Smooth muscle cell (in vitro differentiated cells): ENCODE data around the gene MTERF4. TPM values are rescaled to one million over a fixed set of nuclear protein-coding genes. Genes with fewer than 3 reads are reported as not detected.

Experiments used
- DNase-seq: peaks from one replicate; lab custom pipeline; 2025; ENCODE audit not compliant: unreplicated experiment; lab: John Stamatoyannopoulos, UW
- H2AFZ ChIP-seq: fragments of 200-600 bp; sonication (generic); 2 replicates; pipeline ENCODE4 v1.6.0; 2016; ENCODE audit warnings: antibody characterized with exemption, low read depth, mild to moderate bottlenecking
- H3F3A ChIP-seq: fragments of 200-600 bp; sonication (generic); 2 replicates; pipeline ENCODE4 v1.6.0; 2017; ENCODE audit warnings: antibody characterized with exemption, low read depth
- H3K27ac ChIP-seq: fragments of 200-600 bp; sonication (generic); 2 replicates; pipeline ENCODE4 v1.5.1; 2016; ENCODE audit warnings: low read depth, mild to moderate bottlenecking
- H3K27me3 ChIP-seq: fragments of 200-600 bp; sonication (generic); 2 replicates; pipeline ENCODE4 v1.6.1; 2016; ENCODE audit warnings: low read depth, mild to moderate bottlenecking
- H3K36me3 ChIP-seq: fragments of 200-600 bp; sonication (generic); 2 replicates; pipeline ENCODE4 v1.5.1; 2016; ENCODE audit warnings: low read depth
- H3K4me1 ChIP-seq: fragments of 200-600 bp; sonication (generic); 2 replicates; pipeline ENCODE4 v1.5.1; 2016; ENCODE audit warnings: low read depth
- H3K4me2 ChIP-seq: fragments of 200-600 bp; sonication (generic); 2 replicates; pipeline ENCODE4 v1.6.0; 2016; ENCODE audit warnings: mild to moderate bottlenecking
- H3K4me3 ChIP-seq: fragments of 200-600 bp; sonication (generic); 2 replicates; pipeline ENCODE4 v1.5.1; 2016; ENCODE audit warnings: mild to moderate bottlenecking
- H3K79me2 ChIP-seq: fragments of 200-600 bp; sonication (generic); 2 replicates; pipeline ENCODE4 v1.6.0; 2016; ENCODE audit warnings: low read depth, mild to moderate bottlenecking
- H3K9ac ChIP-seq: fragments of 200-600 bp; sonication (generic); 2 replicates; pipeline ENCODE4 v1.6.0; 2016; ENCODE audit warnings: low read depth
- H3K9me3 ChIP-seq: fragments of 200-600 bp; sonication (generic); replicated peaks from 2 replicates; pipeline ENCODE4 v1.5.1; 2016; ENCODE audit warnings: low read depth
- H4K20me1 ChIP-seq: fragments of 200-600 bp; sonication (generic); 2 replicates; pipeline ENCODE4 v1.6.0; 2016; ENCODE audit warnings: low read depth
- WGBS: methylation state at CpG from one replicate; pipeline ENCODE4 v1.1.7; 2016; ENCODE audit warnings: low lambda C conversion rate; 5-methylcytosine and 5-hydroxymethylcytosine counted together
- polyA plus RNA-seq: library from polyadenylated mRNA; unstranded; fragments of >200 nt; fragmentation: Nextera tagmentation; extraction: Ambion mirVana; gene quantifications from 2 replicates; pipeline ENCODE4 v1.2.1, GENCODE V29; 2016
- total RNA-seq: library from RNA; depleted of rRNA; stranded (reverse); fragments of >200 nt; gene quantifications from 2 replicates; pipeline ENCODE4 v1.2.3, GENCODE V29; 2014
- TF ChIP-seq, protein P1 (sequence below): fragments of 200-600 bp; sonication (generic); IDR thresholded peaks from 2 replicates; pipeline ENCODE4 v1.5.1; 2017; ENCODE audit warnings: borderline replicate concordance, mild to moderate bottlenecking, antibody characterized with exemption; ENCODE audit not compliant: insufficient read depth, poor library complexity, severe bottlenecking

The MTERF4 gene
- total and polyA plus RNA-seq, 2 experiments from 2014 or later: 13.7 to 27.3 TPM

DNA sequence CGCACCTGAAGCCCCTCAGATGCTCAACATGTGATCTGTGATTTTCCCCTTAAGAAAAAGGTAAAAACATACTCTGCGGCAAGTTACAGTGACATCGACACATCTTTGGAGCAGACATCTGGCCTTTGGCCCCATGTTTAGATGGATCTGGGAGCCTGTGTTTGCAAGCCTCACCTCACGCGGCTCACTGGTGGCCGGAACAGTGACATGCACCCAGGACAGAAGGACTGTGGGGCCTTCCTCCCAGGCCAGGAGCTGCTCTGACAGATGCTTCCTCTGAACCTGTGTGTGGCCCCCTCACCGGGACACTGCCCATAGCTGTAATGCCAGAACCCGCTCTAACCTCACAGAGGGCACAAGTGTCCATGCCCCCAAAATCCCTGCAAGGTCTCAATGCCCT, 34.1 kb upstream of the MTERF4 start:
- WGBS: 96% methylated on average over 8 of the region's 8 CpGs
- no peak overlapping the region for H3K4me3 ChIP-seq
- H2AFZ ChIP-seq: no peak overlapping the region
- no peak overlapping the region for H3K9ac ChIP-seq
- H3K79me2 ChIP-seq: no peaks in the 10 kb centered on the region
- no peak overlapping the region for H3K27ac ChIP-seq
- no peaks in the 10 kb centered on the region for H4K20me1 ChIP-seq
- H3K9me3 ChIP-seq: no peaks in the 10 kb centered on the region
- no peaks in the 10 kb centered on the region for H3F3A ChIP-seq
- no peaks in the 10 kb centered on the region for H3K27me3 ChIP-seq
- H3K36me3 ChIP-seq: no peaks in the 10 kb centered on the region
- TF ChIP-seq, protein P1, sequence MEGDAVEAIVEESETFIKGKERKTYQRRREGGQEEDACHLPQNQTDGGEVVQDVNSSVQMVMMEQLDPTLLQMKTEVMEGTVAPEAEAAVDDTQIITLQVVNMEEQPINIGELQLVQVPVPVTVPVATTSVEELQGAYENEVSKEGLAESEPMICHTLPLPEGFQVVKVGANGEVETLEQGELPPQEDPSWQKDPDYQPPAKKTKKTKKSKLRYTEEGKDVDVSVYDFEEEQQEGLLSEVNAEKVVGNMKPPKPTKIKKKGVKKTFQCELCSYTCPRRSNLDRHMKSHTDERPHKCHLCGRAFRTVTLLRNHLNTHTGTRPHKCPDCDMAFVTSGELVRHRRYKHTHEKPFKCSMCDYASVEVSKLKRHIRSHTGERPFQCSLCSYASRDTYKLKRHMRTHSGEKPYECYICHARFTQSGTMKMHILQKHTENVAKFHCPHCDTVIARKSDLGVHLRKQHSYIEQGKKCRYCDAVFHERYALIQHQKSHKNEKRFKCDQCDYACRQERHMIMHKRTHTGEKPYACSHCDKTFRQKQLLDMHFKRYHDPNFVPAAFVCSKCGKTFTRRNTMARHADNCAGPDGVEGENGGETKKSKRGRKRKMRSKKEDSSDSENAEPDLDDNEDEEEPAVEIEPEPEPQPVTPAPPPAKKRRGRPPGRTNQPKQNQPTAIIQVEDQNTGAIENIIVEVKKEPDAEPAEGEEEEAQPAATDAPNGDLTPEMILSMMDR: no peak
- DNase-seq: no peak
- H3K4me1 ChIP-seq: no peaks in the 10 kb centered on the region
- no peak overlapping the region for H3K4me2 ChIP-seq

DNA sequence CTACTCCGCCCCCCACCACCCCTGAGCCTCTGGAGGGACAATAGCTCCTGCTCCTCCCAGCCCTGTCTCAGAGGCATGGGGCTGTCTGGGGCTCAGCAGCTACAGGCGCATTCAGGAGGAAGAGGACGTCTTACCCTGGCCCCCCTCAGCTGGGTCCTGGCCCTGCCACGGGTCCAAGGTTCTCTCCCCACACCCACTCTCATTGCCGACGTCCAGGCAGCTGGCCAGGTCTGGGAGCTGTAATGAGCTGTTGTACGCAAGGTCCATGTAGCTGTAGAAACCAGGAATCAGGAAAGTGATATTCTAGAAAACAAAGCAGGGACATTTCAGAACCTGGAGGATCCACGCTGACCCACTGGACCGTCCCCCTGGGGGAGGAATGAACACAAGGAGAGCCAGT, 33.6 kb upstream of the MTERF4 start:
- H3K4me1 ChIP-seq: no peaks in the 10 kb centered on the region
- no peaks in the 10 kb centered on the region for H3K36me3 ChIP-seq
- H2AFZ ChIP-seq: no peak overlapping the region
- H3K4me3 ChIP-seq: no peak overlapping the region
- 91% methylated on average over 9 of the region's 9 CpGs for WGBS
- H3K27me3 ChIP-seq: no peaks in the 10 kb centered on the region
- no peak overlapping the region for H3K9ac ChIP-seq
- no peaks in the 10 kb centered on the region for H3K9me3 ChIP-seq
- no peaks in the 10 kb centered on the region for H4K20me1 ChIP-seq
- H3K79me2 ChIP-seq: no peaks in the 10 kb centered on the region
- no peaks in the 10 kb centered on the region for H3F3A ChIP-seq
- no peak overlapping the region for H3K4me2 ChIP-seq
- no peak for DNase-seq
- TF ChIP-seq, protein P1: no peak
- no peak overlapping the region for H3K27ac ChIP-seq

DNA sequence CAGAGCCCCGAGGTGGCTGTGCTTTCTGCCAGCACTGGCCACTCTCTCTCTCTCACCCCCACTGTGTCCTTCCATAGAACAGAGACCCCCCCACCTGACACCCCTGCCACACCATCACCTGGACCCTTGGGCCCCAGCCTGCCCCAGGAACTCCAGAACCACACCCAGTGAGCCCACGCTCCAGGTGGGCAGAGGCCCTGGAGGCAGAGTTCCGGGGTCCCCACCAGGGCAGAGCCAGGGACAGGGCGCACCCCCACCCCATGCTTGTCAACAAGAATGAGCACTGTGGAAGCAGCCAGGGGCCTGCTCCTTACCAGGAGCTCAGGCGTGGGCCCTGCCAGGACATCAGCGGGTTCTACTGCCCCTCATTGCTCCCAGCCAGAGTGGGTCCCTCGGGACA, 32.6 kb upstream of the MTERF4 start:
- 97% methylated on average over 7 of the region's 7 CpGs for WGBS
- no peak overlapping the region for H3K9ac ChIP-seq
- H3K27ac ChIP-seq: no peak overlapping the region
- no peaks in the 10 kb centered on the region for H3K4me1 ChIP-seq
- H4K20me1 ChIP-seq: no peaks in the 10 kb centered on the region
- no peak for DNase-seq
- H3F3A ChIP-seq: no peaks in the 10 kb centered on the region
- H3K4me2 ChIP-seq: no peak overlapping the region
- no peaks in the 10 kb centered on the region for H3K36me3 ChIP-seq
- no peak overlapping the region for H2AFZ ChIP-seq
- no peaks in the 10 kb centered on the region for H3K9me3 ChIP-seq
- no peaks in the 10 kb centered on the region for H3K27me3 ChIP-seq
- TF ChIP-seq, protein P1: no peak
- H3K79me2 ChIP-seq: no peaks in the 10 kb centered on the region
- no peak overlapping the region for H3K4me3 ChIP-seq

DNA sequence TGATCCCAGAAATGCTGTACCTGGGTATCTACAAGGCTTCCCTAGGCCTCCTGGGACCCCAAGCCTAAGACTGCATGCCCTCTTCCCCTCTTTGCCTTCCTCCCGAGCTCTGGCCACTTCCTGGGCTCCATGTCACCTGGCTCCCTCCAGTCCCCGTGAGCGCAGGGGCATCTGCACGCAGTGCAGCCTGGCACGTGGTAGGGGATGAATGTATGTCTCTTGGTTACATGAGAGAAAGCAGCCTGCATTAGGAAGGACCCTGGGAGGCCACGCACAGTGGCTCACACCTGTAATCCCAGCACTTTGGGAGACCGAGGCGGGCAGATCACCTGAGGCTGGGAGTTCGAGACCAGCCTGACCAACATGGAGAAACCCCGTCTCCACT, 31.3 kb upstream of the MTERF4 start:
- no peaks in the 10 kb centered on the region for H3K27me3 ChIP-seq
- H2AFZ ChIP-seq: no peak overlapping the region
- 93% methylated on average over 10 of the region's 10 CpGs for WGBS
- H3K9me3 ChIP-seq: no peaks in the 10 kb centered on the region
- no peaks in the 10 kb centered on the region for H3K79me2 ChIP-seq
- no peak overlapping the region for H3K9ac ChIP-seq
- no peaks in the 10 kb centered on the region for H3K4me1 ChIP-seq
- TF ChIP-seq, protein P1: no peak
- H3K27ac ChIP-seq: no peak overlapping the region
- no peak overlapping the region for H3K4me3 ChIP-seq
- DNase-seq: no peak
- H3K36me3 ChIP-seq: no peaks in the 10 kb centered on the region
- no peak overlapping the region for H3K4me2 ChIP-seq
- no peaks in the 10 kb centered on the region for H4K20me1 ChIP-seq
- no peaks in the 10 kb centered on the region for H3F3A ChIP-seq
